ENCODE data around the gene MITF.
A peak's percentile ranks its signal among the peaks of the same experiment; 100 is the strongest.

Gene MITF

GRCh38 chr3:69983546-69984265 lies 244.4 kb downstream of the MITF start:
- DNase-seq, result peak in 1 of 5 donors; percentile 1

- DNase-seq, result no peak
These were observed 246.0 kb downstream of the MITF start for GRCh38 chr3:69985266-69985665.

- no peak for DNase-seq
These were observed 247.2 kb downstream of the MITF start for GRCh38 chr3:69986419-69986818.

GRCh38 chr3:69987833-69988232 lies 248.6 kb downstream of the MITF start:
- no peak for DNase-seq

- DNase-seq, result no peak
These were observed 254.5 kb downstream of the MITF start for GRCh38 chr3:69993757-69994156.

GRCh38 chr3:69994919-69995318 lies 255.7 kb downstream of the MITF start:
- no peak for DNase-seq

- no peak for DNase-seq
These were observed 258.5 kb downstream of the MITF start for GRCh38 chr3:69997631-69998307.

GRCh38 chr3:69998759-69999139 lies 259.5 kb downstream of the MITF start:
- no peak for DNase-seq

- DNase-seq, result no peak
These were observed 260.1 kb downstream of the MITF start, which contains the start of gene SAMMSON for GRCh38 chr3:69999140-70000027. TSS of gene SAMMSON (plus strand) at chr3:69999733.

- no peak for DNase-seq
These were observed 260.8 kb downstream of the MITF start for GRCh38 chr3:70000028-70000410.

GRCh38 chr3:70000563-70001081 lies 261.4 kb downstream of the MITF start:
- no peak for DNase-seq

GRCh38 chr3:70003119-70003518 lies 263.9 kb downstream of the MITF start:
- DNase-seq, result no peak

- no peak for DNase-seq
These were observed 266.8 kb downstream of the MITF start for GRCh38 chr3:70006089-70006488.

GRCh38 chr3:70010346-70010745 lies 271.1 kb downstream of the MITF start:
- DNase-seq, result no peak

- DNase-seq, result no peak
These were observed 272.3 kb downstream of the MITF start for GRCh38 chr3:70011582-70011981.
